H4 (cell line): ENCODE measurements around the gene IRX5. TPM values are rescaled to one million over a fixed set of nuclear protein-coding genes. Genes with fewer than 3 reads are reported as not detected.

Experiments used
- DNase-seq: peaks from one replicate; pipeline ENCODE4 v3.0.0-alpha.2; 2015; ENCODE audit warnings: low spot score
- total RNA-seq: library from RNA; depleted of rRNA; stranded (reverse); fragments of >200 nt; shearing (Covaris generic); gene quantifications from 2 replicates; pipeline ENCODE4 v1.2.3, GENCODE V29; 2014

IRX5 gene
- total RNA-seq, 1 experiment from 2014 or later: 3.5 TPM

- no peak for DNase-seq
These were observed 702 bp downstream of the IRX5 start for GRCh38 chr16:54931120-54932014.

GRCh38 chr16:54932021-54932660 is 1.5 kb downstream of the IRX5 start:
- no peak for DNase-seq

- no peak for DNase-seq
These were observed 2.1 kb downstream of the IRX5 start for GRCh38 chr16:54932737-54933254.

- DNase-seq: no peak
These were observed 2.8 kb downstream of the IRX5 start for GRCh38 chr16:54933281-54934011.

GRCh38 chr16:54934481-54935265 is 4.0 kb downstream of the IRX5 start:
- DNase-seq: no peak

- DNase-seq: no peak
These were observed 4.8 kb downstream of the IRX5 start for GRCh38 chr16:54935266-54935968.

- no peak for DNase-seq
These were observed 5.7 kb downstream of the IRX5 start for GRCh38 chr16:54936201-54936978.

GRCh38 chr16:54936979-54937670 is 6.5 kb downstream of the IRX5 start:
- DNase-seq: no peak

GRCh38 chr16:54937671-54938211 is 7.1 kb downstream of the IRX5 start:
- DNase-seq: no peak

GRCh38 chr16:54938212-54939028 is 7.8 kb downstream of the IRX5 start:
- no peak for DNase-seq

GRCh38 chr16:54939029-54939346 is 8.3 kb downstream of the IRX5 start:
- DNase-seq: no peak

GRCh38 chr16:54939510-54940278 is 9.0 kb downstream of the IRX5 start:
- no peak for DNase-seq

GRCh38 chr16:54940279-54940604 is 9.6 kb downstream of the IRX5 start:
- DNase-seq: no peak

GRCh38 chr16:54942353-54942943 is 11.8 kb downstream of the IRX5 start:
- no peak for DNase-seq

- DNase-seq: no peak
These were observed 13.3 kb downstream of the IRX5 start for GRCh38 chr16:54944002-54944401.

GRCh38 chr16:54945063-54945462 is 14.4 kb downstream of the IRX5 start:
- no peak for DNase-seq

GRCh38 chr16:54946909-54947308 is 16.2 kb downstream of the IRX5 start:
- DNase-seq: no peak
